Mammary epithelial cell (primary cell): ENCODE measurements around the gene RAB10.

Experiments
- EZH2 ChIP-seq: IDR thresholded peaks from 2 replicates; pipeline ENCODE4 v1.6.1; 2012; ENCODE audit warnings: low read length, inconsistent platforms, borderline replicate concordance
- TF ChIP-seq, protein P1 (sequence below), 2 donors: IDR thresholded peaks in 1 of 2; conservative IDR thresholded peaks in 1 of 2; 2 replicates each; pipeline ENCODE4 v1.5.1; 2011 to 2012; ENCODE audit warnings: inconsistent platforms in 2 of 2, low read length in 2 of 2, mild to moderate bottlenecking in 2 of 2, control low read depth in 1 of 2, low read depth in 1 of 2; ENCODE audit not compliant: insufficient read depth in 1 of 2; ENCODE audit errors: extremely low read depth in 1 of 2

DNA sequence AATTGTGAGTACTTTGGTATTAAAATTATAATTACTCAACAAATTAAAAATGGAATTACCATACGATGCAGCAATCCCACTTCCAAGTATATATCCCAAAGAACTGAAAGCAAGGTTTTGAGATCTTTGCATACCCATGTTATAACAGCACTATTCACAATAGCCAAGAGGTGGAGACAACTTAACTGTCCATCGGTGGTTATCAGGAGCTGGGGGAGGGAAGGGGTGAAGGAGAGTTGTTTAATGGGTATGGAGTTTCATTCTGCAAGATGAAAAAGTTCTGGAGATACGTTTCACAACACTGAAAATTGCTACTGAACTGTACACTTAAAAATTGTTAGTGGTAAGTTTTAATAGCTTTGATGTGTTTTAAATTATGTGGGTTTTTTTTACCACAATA, 25.7 kb downstream of the RAB10 start:
- TF ChIP-seq, protein P1, sequence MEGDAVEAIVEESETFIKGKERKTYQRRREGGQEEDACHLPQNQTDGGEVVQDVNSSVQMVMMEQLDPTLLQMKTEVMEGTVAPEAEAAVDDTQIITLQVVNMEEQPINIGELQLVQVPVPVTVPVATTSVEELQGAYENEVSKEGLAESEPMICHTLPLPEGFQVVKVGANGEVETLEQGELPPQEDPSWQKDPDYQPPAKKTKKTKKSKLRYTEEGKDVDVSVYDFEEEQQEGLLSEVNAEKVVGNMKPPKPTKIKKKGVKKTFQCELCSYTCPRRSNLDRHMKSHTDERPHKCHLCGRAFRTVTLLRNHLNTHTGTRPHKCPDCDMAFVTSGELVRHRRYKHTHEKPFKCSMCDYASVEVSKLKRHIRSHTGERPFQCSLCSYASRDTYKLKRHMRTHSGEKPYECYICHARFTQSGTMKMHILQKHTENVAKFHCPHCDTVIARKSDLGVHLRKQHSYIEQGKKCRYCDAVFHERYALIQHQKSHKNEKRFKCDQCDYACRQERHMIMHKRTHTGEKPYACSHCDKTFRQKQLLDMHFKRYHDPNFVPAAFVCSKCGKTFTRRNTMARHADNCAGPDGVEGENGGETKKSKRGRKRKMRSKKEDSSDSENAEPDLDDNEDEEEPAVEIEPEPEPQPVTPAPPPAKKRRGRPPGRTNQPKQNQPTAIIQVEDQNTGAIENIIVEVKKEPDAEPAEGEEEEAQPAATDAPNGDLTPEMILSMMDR (conservative IDR thresholded peaks at IDR 0.05 in 1 of 2, IDR thresholded peaks at IDR 0.05 in 1 of 2; ENCODE audit: extremely low read depth in 1 of 2, insufficient read depth in 1 of 2, low read depth in 1 of 2, low read length in 2 of 2) = peak in 1 of 2 donors; percentile 14
- TF ChIP-seq EZH2 = no peak
